Measurements from ENCODE around the gene PIP5KL1.

Gene PIP5KL1, protein sequence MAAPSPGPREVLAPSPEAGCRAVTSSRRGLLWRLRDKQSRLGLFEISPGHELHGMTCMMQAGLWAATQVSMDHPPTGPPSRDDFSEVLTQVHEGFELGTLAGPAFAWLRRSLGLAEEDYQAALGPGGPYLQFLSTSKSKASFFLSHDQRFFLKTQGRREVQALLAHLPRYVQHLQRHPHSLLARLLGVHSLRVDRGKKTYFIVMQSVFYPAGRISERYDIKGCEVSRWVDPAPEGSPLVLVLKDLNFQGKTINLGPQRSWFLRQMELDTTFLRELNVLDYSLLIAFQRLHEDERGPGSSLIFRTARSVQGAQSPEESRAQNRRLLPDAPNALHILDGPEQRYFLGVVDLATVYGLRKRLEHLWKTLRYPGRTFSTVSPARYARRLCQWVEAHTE

DNA sequence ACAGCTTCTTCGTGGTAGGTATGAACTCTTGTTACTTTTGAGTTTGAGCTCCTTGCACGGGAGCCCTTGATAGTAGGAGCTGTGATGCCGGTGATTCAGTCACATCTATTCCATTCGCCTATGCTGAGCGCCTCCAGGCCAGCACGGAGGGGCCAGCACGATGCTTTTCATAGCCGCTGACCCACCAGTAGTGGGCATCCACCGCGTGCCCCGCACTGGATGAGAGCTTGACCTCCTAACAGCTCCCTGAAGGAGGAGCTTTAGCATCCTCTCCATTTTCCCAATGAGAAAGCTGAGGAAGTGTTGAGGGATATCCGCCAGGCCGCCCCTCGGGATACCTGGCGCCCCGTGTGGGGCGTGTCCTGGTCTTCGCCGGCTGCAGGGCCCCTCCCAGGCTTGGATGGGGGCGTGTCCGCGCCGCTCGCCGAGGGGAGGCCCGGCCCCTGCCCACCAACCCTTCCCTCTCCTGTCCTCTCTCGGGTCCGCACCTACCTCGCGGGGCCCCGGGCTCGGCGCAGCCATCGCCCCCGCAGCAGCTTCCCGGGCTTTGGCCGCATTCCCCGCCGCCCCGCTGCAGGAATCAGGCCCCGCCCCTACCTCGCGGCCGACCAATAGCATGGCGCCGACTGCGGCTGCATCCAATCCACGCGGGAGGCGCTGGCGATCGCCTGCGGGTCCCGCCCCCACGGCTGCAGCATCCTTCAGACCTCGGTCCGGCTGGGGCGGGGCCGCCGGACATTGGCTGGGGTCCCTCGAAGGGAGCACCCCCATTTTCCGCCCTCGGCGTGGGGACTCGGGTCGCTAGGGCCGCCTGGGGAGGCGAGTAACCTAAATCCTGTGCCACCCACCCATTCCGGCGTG, at the start of gene PIP5KL1:
Gene PIP5KL1 (minus strand): TSS at position 547 of the 861 bp plus-strand sequence. CDS start 25 bp downstream, at position 522.
- DNase-seq (ENCODE audit: low read depth, low spot score) = peak; percentile 55

DNA sequence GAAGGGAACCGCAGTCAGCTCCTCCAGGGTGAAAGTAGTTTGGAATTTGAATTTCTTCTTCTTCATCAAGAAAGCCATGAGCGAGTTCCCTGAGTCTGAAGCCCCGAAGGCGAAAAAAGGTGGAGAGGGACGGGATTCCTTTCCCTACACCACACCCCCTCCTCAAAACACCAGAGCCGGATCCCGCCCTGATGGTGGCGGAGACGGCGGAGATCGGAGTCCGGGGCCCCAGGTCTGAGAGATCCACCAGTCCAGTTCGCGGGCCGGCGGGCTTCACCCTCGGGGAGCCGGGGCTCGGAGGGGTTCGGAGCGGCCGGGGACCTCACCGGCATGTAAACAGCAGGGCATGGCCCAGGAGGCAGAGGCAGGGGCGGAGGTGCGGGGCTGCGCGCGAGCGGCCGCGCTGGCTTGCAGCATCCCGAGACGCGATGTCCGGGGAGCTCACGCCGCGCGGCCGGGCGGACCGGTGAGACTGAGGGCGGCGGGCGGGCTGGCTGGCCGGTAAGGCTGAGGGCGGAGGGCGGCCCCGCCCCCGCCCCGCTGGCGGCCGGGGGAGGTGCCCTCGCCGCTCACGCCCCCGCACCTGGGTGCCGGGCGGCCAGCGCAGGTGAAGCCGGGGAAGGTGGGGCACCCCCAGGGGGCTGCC, 49.6 kb upstream of the PIP5KL1 start:
- no peak for DNase-seq (ENCODE audit: low read depth, low spot score)

DNA sequence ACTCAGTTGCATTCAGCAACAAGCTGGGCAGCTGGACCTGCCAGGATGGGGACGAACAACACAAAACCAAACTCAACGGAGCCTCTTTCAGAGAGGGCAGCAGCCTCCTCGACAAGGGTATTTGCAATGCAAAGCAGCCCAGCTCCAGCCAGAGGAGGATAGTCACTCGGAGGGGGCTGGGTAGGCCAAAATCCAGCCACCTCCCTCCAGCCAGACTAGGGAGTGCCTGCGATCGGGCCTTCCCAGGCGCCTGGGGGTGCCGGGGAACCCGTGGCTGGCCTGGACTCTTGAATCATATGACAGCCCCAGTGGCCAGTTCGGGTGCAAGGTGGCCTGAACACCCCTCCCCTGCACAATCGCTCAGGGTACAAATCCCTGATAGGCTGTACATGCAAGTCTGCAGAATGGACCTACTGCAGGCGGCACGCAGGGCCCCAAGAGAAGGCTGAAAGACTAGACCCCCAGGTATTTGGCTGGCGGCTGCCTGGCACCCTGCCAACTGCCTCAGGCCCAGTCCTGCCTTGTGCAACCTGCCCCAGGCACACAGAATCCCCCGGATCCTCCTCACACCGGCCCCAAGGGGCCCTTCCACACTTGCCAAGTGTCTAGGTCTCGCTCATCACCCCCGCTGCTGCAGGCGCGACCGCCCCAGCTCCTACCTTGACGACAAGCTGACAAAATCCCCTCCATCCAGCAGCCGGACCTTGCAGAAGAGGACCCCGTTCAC, 48.9 kb upstream of the PIP5KL1 start:
- DNase-seq (ENCODE audit: low read depth, low spot score) = no peak

DNA sequence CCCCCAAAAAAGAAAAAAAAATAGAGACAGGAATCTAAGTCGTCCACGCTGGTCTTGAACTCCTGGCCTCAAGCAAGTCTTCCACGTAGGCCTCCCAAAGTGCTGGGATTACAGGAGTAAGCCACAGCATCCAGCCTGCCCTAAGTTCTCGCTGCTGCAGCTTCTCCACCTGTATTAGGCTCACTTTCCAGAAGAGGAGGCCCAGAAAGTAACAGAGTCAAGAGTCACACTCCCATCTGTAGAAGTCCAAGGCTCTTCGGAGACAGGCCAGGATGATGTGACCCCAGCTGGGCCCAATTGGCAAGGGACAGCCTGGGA, 48.4 kb upstream of the PIP5KL1 start:
- DNase-seq (ENCODE audit: low read depth, low spot score) = no peak

DNA sequence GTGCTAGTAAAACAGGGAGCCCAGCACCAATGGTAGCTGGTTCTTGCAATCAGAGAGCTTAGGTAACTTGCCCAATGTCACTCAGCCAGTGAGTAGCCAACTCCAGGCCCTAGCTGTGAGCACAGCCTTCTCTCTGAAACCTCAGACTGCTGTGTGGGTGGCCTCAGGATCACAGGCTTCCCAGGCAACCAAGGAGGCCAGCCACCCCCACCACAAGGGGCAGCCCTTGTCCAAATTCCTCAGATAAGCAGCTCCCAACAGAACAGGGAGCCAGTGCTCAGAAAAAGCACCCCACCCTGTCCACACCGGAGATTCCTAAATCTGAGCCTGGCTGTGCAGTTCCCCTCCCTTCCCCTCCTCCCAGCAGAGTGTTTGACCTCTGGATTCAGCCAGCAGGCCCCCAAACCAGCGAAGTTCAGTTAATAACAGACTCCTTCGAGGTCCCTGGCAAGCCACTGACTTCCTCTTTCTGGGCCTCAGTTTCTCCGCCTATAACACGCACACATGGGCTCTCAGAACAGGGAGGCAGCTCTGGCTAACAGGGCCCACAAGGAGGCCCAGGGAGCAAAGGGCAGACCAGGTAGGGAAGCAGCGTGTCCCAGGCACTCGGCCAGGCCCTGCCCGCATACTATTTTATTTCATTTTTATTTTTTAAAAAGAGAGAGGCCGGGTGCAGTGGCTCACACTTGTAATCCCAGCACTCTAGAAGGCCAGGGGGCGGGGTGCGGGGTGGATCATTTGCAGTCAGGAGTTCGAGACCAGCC, 47.5 kb upstream of the PIP5KL1 start:
- no peak for DNase-seq (ENCODE audit: low read depth, low spot score)

DNA sequence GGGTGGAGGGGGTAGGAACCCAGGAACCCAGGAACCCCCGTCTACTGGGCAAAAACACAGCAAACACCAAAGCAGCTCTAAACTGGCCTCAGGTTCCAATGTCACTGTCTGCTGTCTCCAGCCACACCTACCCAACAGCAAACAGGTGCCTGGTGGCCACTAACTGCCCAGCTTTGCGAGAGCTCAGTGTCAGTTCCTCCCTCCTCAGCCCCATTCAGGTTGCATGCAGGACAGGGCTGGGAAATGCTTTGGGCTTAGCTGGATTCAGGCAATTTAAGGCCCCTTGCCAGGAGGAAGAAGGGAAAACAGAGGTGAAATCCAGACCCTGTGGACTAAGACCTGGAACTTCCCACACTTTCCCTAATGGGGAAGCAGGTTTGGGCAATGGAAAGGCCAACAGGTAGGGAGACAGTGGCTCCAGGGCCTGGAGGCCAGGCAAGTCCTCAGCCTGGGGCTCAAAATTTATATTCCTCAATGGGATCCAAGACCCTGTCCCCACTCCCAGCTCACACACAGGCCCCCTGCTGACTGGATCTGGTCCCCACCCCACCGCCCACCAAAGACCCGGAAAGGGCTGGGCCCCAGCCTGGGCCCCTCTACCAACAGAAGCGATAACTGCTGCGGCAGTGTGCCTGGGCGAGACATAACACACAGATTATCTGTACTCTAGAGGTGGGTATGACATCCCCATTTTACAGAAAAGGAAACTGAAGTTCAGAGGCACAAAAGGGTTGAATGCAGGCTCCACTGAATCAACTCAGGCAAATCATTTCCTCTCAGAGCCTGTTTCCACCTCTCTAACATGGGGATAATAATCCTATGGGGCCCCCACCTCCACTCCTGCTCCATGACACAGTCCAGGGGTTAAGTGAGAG, 46.7 kb upstream of the PIP5KL1 start:
- DNase-seq (ENCODE audit: low read depth, low spot score) = no peak

DNA sequence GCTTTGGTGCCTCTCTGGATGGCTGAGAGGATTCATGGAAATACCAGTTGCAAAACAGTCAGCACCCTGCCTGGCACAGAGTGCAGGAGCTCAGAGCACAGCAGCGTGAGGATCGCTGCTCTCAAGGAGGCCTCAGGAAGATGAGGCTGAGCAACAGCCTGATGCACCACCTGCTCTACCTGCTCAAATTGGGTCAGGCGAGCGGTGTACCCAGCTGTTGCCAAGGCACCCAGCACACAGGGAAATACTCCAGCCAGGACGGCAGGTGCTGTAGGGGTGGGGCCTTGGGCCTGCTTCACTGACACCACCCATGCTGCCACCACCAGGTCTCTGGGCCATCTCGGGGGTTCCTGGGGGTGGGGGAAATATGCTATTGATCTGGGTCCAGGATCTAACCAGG, 45.9 kb upstream of the PIP5KL1 start:
- no peak for DNase-seq (ENCODE audit: low read depth, low spot score)

DNA sequence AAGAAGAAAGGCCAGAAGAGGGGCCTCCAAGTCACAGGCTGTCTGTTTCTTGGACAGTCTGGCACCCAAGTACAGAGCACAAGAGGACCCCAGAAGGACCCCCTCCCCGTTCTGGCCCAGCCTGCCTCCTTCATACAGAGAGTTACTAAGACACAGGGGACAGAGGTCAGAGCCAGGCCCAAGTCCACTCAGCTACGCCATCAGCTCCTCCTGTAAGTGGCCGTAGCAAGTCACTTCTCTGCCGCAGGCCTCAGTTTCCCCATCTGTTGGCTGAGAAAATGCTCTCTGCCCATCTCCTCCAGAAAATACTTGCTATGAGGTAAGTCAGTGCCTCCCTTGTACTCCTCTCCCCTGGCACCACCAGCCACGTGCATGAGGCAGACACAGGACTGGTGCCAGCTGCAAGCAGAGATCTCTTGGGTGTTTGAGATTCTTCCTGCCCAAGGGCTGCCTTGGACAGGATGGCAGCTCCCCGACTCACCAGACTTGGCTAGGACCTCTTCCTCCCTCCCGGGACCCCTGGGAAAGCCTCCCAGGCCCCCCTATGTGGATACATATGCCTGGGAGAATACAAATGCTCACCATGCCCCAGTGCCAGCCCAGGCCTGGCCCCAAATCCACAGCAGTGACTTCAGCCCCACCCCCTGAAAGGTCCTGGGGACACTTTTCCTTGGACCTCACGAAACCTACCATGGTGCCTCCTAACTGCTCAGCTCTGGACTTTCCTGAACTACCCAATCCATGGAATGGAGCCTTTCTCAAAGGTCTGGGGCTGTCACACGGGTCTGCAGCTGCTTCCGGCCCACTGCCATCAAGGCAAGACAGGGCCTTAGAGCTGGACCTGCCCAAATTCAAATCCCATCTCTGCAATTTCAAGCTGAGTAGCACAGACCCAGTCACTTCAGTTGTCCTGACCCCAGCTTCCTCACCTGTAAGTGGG, 45.1 kb upstream of the PIP5KL1 start:
- DNase-seq (ENCODE audit: low read depth, low spot score) = no peak

DNA sequence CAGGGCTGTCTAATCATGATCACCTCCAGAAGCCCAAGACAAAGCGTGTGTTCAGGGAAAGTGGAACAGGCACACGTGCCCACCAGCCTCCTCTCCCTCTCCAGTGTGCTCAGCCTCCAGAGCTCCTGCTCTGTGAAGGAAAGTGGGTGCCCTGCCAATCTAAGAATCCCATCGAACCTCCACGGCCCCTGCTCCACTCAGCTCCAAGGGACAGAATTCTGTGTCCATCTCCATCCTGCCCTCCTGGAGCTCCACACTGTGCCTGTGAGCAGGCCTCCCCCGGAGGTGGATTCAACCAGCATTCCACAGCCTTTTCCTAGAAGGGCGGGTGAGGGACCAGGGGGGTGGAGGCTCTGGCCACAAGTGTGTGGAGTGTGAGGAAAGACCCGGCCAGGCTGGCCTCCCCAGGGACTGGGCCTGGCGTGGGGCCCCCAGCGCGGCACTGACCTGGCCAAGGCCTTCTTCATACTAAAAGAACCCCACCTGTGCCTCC, 44.2 kb upstream of the PIP5KL1 start:
- DNase-seq (ENCODE audit: low read depth, low spot score) = no peak

DNA sequence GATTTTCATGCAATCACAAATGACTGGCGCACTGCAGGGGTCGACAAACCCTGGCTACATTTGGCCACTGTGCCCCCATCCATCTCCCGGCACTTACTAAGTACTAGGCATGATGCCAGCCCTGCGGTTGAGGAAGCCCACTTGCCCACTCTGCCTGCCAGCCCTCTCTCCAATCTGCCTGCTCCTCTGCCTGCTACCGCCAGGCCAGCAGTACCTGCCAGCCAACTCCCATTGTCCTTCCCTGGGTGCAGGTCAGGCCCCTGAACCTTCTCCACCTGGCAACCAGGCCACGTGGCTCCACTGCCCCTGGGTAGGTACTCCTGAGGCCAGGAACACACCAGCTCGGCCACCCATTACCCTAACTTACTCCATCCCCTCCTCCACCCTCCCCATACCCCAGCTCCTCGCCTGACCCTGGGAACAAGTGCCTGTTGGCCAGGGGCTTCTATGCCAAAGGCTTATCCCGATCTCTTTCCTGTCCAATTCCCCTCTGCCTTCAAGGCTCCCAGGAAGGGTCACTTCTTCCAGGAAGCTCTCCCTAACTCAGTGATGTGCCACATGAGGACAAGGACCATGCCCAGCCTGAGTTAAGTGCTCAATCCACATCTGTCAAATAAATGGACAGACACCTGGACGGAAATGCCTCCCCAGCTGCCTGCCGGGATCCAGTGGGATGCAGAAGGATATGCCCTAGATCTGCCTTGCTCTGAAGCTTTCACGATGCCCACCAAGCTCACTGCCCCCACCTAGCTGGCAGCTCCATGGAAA, 43.6 kb upstream of the PIP5KL1 start:
- DNase-seq (ENCODE audit: low read depth, low spot score) = no peak

DNA sequence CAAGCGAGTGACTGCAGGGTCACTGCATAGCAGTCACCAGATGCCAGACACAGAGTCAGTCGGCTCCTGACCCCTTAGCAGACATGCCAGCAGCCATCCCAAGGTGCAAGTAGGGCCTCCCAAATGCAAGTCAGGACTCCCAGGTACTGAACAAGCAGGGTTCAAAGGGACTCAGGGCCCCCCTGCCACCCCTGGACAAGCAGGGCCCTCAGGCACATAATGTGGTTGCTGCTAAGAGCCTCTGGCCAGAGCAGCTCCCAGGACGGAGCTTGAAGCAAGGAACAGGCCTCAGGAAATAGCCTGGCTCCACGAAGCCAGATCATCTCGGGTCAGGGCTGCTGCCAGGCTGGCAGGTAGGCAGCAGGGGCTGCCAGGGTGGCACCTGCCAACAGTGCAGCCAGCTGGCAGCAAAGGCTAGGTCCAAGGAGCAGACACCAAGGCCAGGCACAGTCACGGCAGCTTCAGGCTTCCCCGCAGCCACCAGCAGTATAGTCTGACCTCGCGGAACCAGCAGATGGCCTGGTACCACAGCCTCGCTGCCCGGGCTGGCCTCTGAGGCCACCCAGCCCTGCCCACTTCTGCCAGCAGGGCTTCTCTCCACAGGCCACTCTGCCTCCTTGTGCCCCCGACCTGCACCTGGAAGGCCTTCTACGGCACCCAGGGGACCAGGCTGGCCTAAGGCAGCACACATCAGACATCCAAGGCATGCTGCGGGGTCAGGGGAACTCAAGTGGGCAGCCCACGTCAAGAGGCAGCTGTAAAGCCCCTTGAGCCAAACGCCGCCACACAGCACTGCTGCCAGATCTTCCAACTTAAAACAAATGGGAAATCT, 42.8 kb upstream of the PIP5KL1 start:
- no peak for DNase-seq (ENCODE audit: low read depth, low spot score)

DNA sequence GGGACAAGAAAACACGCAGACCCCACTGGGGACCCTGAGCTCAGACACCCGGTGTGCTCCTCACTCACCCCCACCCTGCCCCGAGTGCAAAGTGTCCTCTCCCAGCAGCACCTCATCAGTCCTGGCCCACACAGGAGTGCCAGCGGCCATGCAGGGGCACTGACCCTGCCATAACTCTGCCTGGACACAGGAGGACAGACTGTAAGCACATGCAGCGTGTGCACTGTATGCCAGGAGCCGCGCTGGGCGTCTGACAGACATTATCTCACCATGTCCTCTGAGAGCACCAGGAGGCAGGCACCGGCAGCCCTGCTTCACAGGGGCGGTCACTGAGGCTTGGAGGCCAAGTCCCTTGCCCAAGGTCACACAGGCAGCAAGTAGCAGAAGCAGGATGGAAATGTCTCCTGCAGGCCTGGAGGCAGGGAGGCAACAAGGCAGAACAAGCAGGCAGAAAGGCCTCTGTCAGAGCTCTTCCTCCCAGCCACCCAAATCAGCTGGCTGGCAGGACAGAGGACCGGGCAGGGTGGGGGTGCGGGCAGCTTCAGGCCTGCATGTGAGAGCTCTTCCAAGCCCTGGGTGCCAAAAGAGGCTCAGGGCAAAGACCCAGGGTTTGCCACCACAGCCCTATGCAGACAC, 41.8 kb upstream of the PIP5KL1 start:
- no peak for DNase-seq (ENCODE audit: low read depth, low spot score)

DNA sequence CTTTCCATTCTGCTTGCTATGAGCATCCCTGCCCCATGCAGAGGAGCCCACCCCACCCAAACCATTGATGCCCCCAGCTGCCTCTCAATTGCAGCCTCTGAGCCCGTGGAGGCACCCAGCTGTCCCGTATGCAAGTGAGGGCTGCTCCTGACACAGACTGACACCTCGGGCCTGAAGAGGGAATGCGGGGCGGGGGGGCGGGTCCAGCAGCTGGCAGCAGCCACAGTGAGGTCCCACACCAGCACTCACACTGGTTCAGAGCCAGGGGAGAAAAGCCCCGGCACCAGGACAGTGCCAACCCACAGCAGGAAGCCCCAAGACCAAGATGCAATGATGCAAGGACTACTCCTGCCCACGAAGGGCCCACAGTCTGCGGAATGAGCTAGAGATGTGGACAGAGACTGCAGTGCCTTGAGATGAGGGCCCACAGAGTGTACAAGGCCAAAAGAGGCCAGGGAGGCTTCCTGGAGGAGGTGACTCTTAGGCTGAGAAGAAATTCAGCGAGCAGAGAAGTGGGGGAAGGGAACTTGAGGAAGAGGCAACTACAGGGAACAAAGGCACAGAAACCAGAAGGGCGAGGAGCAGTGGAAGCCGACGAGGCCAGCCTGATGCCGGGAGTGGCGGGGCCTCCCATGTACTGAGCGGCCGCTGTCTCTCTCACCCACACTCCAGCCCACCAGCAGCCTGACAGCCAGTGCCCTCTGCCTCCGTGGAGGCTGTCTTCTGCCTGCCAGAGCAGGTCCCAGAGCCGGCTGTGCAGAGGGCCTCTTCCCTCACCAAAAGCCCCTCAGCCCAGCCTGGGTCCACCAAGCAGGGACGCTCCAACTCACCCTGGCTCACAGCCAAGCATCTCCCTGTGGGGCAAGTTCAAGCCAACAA, 41.0 kb upstream of the PIP5KL1 start:
- no peak for DNase-seq (ENCODE audit: low read depth, low spot score)

DNA sequence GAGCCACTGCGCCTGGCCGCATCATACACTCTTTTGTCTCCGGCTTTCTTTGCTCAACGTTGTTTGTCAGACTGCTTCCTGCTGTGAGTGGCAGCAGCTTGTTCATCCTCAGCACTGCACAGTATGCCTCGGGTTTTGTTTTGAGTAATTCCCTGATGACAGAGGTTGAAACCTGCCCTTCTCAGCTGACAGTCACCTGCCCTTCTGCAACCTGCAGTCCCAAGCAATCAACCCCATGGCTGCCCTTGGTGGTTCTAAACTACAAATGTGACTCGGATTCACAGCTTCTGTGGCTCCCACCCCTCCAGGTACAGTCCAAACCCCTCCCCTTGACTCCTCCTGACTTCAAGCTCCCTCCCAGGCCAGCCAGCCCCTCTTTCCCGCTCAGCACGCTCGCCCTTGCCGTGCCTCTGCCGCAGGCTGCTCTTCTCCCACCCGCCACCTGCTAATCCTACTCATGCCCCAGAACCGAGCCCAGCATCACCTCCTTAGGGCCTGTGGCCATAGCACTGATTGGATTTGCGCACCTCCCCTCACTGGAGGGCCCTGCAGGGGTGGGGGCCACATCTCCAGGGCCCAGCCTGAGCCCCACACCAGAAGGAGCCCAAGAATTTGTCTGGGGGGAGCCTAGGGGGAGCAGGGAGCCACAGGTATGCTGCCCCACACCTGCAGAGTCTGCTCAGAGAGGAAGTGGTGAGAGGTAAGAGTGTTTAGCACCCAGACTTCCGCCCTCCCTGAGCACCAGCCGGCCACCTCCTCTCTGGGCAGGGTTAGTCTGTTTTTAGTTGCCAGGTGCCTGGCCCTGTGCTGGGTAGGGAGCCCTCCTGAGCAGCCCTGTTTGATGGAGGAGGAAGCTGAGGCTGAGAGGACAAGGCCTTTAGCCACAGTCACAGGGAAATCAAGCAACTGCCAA, 40.1 kb upstream of the PIP5KL1 start:
- no peak for DNase-seq (ENCODE audit: low read depth, low spot score)
